AG10803 (cell line): ENCODE data around the gene UNC93A.

Source experiments
- DNase-seq: peaks from one replicate; pipeline ENCODE4 v3.0.0; 2010; ENCODE audit warnings: low read depth
- H3K4me3 ChIP-seq: 2 replicates; pipeline ENCODE4 v1.5.1; 2011; ENCODE audit warnings: mild to moderate bottlenecking, low read length, control low read depth
- CTCF ChIP-seq: conservative IDR thresholded peaks from 2 replicates; pipeline ENCODE4 v1.5.1; 2011; ENCODE audit warnings: mild to moderate bottlenecking, low read length, control low read depth, inconsistent platforms

The UNC93A gene

GRCh38 chr6:167338541-167339117 lies 47.5 kb downstream of the UNC93A start:
- no peak overlapping the region for H3K4me3 ChIP-seq
- no peak for DNase-seq
- TF ChIP-seq CTCF: no peak

GRCh38 chr6:167341038-167341583 lies 50.0 kb downstream of the UNC93A start:
- TF ChIP-seq CTCF: no peak
- DNase-seq: no peak
- no peak overlapping the region for H3K4me3 ChIP-seq

GRCh38 chr6:167341665-167342655 lies 50.8 kb downstream of the UNC93A start:
- H3K4me3 ChIP-seq: no peak overlapping the region
- no peak for DNase-seq
- no peak for TF ChIP-seq CTCF

GRCh38 chr6:167342879-167343610 lies 51.9 kb downstream of the UNC93A start:
- no peak for TF ChIP-seq CTCF
- DNase-seq: no peak
- H3K4me3 ChIP-seq: no peak overlapping the region

GRCh38 chr6:167345348-167345747 lies 54.2 kb downstream of the UNC93A start:
- no peak overlapping the region for H3K4me3 ChIP-seq
- no peak for DNase-seq
- no peak for TF ChIP-seq CTCF

- no peak for TF ChIP-seq CTCF
- no peak for DNase-seq
- no peak overlapping the region for H3K4me3 ChIP-seq
These were observed 54.8 kb downstream of the UNC93A start for GRCh38 chr6:167345960-167346359.
